ENCODE results near the gene ATP5PO. TPM values are rescaled to one million over a fixed set of nuclear protein-coding genes. Genes with fewer than 3 reads are reported as not detected.
"Not testable (repeated sequence)": the region's sequence is repeated elsewhere in the genome, so short reads cannot be mapped to it uniquely, and the experiment has no call there.

The ATP5PO gene
- total RNA-seq, 1 donor from 2014 or later: 193 TPM

DNA sequence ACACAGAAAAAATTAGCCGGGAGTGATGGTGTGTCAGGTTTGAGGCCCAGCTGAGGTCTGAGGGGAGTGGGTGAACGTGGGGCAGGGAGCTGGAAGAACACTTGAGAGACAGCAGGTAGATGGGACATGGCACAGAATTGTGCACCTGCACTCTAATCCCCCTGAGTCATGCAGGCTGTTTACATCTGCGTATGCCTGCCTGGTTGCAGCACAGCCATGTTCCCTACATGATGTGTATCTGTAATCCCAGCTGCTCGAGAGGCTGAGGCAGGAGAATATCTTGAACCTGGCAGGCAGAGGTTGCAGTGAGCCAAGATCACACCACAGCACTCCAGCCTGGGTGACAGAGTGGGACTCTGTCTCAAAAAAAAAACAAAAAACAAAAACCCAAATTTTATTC is 44.8 kb downstream of the ATP5PO start:
- peaks cover 6% of the 10 kb centered on the region for H3K36me3 Mint-ChIP-seq (ENCODE audit: insufficient read depth)
- no peaks in the 10 kb centered on the region for H3K9me3 Mint-ChIP-seq (ENCODE audit: low read depth)
- DNase-seq (ENCODE audit: low spot score, unreplicated experiment): no peak
- H3K27ac Mint-ChIP-seq: no peak overlapping the region
- no peak overlapping the region for H3K4me3 Mint-ChIP-seq (ENCODE audit: low read depth)
- TF ChIP-seq, protein P1, sequence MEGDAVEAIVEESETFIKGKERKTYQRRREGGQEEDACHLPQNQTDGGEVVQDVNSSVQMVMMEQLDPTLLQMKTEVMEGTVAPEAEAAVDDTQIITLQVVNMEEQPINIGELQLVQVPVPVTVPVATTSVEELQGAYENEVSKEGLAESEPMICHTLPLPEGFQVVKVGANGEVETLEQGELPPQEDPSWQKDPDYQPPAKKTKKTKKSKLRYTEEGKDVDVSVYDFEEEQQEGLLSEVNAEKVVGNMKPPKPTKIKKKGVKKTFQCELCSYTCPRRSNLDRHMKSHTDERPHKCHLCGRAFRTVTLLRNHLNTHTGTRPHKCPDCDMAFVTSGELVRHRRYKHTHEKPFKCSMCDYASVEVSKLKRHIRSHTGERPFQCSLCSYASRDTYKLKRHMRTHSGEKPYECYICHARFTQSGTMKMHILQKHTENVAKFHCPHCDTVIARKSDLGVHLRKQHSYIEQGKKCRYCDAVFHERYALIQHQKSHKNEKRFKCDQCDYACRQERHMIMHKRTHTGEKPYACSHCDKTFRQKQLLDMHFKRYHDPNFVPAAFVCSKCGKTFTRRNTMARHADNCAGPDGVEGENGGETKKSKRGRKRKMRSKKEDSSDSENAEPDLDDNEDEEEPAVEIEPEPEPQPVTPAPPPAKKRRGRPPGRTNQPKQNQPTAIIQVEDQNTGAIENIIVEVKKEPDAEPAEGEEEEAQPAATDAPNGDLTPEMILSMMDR (IDR thresholded peaks at IDR 0.05; ENCODE audit: unreplicated experiment): no peak
- H3K4me1 Mint-ChIP-seq (ENCODE audit: low read depth): no peaks in the 10 kb centered on the region
- no peaks in the 10 kb centered on the region for H3K27me3 Mint-ChIP-seq

GRCh38 chr21:33869873-33870272 is 45.7 kb downstream of the ATP5PO start:
- Mint-ChIP-seq H3K4me1 (ENCODE audit: low read depth) (no peaks in the 10 kb centered on the region), H3K27me3 (no peaks in the 10 kb centered on the region), H3K36me3 (ENCODE audit: insufficient read depth) (peaks cover 6% of the 10 kb centered on the region), H3K9me3 (ENCODE audit: low read depth) (no peaks in the 10 kb centered on the region), H3K27ac (no peak overlapping the region), H3K4me3 (ENCODE audit: low read depth) (no peak overlapping the region)
- TF ChIP-seq, protein P1 (IDR thresholded peaks at IDR 0.05; ENCODE audit: unreplicated experiment): no peak
- DNase-seq (ENCODE audit: low spot score, unreplicated experiment): no peak

DNA sequence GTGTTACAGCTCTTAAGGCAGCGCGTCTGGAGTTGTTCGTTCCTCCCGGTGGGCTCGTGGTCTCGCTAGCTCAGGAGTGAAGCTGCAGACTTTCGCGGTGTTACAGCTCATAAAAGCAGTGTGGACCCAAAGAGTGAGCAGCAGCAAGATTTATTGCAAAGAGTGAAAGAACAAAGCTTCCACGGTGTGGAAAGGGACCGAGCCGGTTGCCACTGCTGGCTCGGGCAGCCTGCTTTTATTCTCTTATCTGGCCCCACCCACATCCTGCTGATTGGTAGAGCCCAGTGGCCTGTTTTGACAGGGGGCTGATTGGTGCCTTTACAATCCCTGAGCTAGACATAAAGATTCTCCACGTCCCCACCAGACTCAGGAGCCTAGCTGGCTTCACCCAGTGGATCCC is 47.7 kb downstream of the ATP5PO start:
- not testable (repeated sequence) for H3K36me3 Mint-ChIP-seq (ENCODE audit: insufficient read depth); H3K27me3 Mint-ChIP-seq; H3K4me3 Mint-ChIP-seq (ENCODE audit: low read depth); H3K27ac Mint-ChIP-seq; H3K4me1 Mint-ChIP-seq (ENCODE audit: low read depth); H3K9me3 Mint-ChIP-seq (ENCODE audit: low read depth); DNase-seq (ENCODE audit: low spot score, unreplicated experiment)

DNA sequence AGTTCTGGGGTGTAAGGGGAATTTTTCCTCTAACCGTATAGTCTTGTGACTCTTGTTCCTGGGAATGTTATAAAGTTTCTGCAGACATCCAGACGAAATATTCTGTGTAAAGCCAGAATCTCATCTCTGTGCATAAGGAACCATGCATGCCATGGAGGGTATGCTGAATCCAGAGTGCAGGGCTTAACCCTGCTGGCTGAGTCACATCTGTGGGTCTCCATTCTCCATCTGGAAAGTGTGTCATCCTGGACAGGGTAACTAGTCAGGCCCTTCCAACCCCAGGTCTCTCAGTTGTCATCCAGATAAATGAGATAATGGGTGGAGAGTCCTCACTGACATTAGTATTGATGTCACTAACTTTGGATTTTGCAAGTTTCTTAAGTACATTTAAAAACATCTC is 48.8 kb downstream of the ATP5PO start:
- no peaks in the 10 kb centered on the region for H3K9me3 Mint-ChIP-seq (ENCODE audit: low read depth)
- H3K36me3 Mint-ChIP-seq (ENCODE audit: insufficient read depth): peaks cover 6% of the 10 kb centered on the region
- TF ChIP-seq, protein P1 (IDR thresholded peaks at IDR 0.05; ENCODE audit: unreplicated experiment): no peak
- no peaks in the 10 kb centered on the region for H3K4me1 Mint-ChIP-seq (ENCODE audit: low read depth)
- no peak overlapping the region for H3K27ac Mint-ChIP-seq
- DNase-seq (ENCODE audit: low spot score, unreplicated experiment): no peak
- no peaks in the 10 kb centered on the region for H3K27me3 Mint-ChIP-seq
- H3K4me3 Mint-ChIP-seq (ENCODE audit: low read depth): no peak overlapping the region

- DNase-seq (ENCODE audit: low spot score, unreplicated experiment): no peak
- TF ChIP-seq, protein P1 (IDR thresholded peaks at IDR 0.05; ENCODE audit: unreplicated experiment): no peak
- Mint-ChIP-seq H3K9me3 (ENCODE audit: low read depth) (no peaks in the 10 kb centered on the region), H3K27ac (no peak overlapping the region), H3K4me1 (ENCODE audit: low read depth) (no peaks in the 10 kb centered on the region), H3K4me3 (ENCODE audit: low read depth) (no peak overlapping the region), H3K36me3 (ENCODE audit: insufficient read depth) (peaks cover 6% of the 10 kb centered on the region), H3K27me3 (no peaks in the 10 kb centered on the region)
Observed at GRCh38 chr21:33865996-33866575, 49.5 kb downstream of the ATP5PO start.

DNA sequence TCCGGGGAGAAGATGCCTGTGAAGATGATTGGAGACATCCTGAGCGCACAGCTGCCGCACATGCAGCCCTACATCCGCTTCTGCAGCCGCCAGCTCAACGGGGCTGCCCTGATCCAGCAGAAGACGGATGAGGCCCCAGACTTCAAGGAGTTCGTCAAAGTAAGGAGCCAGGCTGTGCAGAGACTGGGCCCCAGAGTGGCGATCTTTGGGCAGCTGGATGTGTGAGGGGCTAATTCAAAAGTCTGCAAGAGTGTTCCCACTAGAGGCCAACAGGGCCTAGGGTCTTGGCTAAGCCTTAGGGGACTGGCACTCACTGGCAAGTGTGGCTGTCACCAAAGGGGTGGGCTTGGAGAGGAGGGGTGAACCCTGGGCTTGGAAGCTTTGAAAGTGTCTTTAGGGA is 50.4 kb downstream of the ATP5PO start:
- Mint-ChIP-seq H3K9me3 (ENCODE audit: low read depth) (no peaks in the 10 kb centered on the region), H3K4me3 (ENCODE audit: low read depth) (no peak overlapping the region)

More for the DNA sequence above, 50.4 kb downstream of the ATP5PO start:
- Mint-ChIP-seq H3K4me1 (ENCODE audit: low read depth) (no peaks in the 10 kb centered on the region), H3K27me3 (no peaks in the 10 kb centered on the region), H3K36me3 (ENCODE audit: insufficient read depth) (peaks cover 5% of the 10 kb centered on the region), H3K27ac (no peak overlapping the region)
- DNase-seq (ENCODE audit: low spot score, unreplicated experiment): no peak
- TF ChIP-seq, protein P1 (IDR thresholded peaks at IDR 0.05; ENCODE audit: unreplicated experiment): no peak
